ENCODE results near the gene LST1.
"Not testable (repeated sequence)": the region's sequence is repeated elsewhere in the genome, so short reads cannot be mapped to it uniquely, and the experiment has no call there.

LST1 gene

DNA sequence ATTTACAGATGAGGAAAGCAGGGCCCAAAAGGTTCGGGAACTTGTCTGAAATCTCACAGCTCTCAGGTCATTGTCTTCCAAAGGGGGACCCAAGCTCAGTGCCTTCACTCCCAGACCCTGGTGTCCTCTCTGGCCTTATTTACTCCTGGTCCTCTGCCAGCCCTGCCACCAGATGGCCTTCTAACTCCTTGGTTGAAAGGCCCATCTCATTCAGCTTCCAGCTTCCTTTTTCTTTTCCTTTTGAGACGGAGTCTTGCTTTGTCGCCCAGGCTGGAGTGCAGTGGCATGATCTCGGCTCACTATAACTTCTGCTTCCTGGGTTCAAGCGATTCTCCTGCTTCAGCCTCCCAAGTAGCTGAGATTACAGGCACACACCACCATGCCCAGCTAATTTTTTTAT, 34.7 kb upstream of the LST1 start:
- TF ChIP-seq, protein P1, sequence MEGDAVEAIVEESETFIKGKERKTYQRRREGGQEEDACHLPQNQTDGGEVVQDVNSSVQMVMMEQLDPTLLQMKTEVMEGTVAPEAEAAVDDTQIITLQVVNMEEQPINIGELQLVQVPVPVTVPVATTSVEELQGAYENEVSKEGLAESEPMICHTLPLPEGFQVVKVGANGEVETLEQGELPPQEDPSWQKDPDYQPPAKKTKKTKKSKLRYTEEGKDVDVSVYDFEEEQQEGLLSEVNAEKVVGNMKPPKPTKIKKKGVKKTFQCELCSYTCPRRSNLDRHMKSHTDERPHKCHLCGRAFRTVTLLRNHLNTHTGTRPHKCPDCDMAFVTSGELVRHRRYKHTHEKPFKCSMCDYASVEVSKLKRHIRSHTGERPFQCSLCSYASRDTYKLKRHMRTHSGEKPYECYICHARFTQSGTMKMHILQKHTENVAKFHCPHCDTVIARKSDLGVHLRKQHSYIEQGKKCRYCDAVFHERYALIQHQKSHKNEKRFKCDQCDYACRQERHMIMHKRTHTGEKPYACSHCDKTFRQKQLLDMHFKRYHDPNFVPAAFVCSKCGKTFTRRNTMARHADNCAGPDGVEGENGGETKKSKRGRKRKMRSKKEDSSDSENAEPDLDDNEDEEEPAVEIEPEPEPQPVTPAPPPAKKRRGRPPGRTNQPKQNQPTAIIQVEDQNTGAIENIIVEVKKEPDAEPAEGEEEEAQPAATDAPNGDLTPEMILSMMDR (IDR thresholded peaks at IDR 0.05; ENCODE audit: control insufficient read depth, insufficient read depth, low read depth, low read length, missing control alignments): peak; percentile 46
- not testable (repeated sequence) for DNase-seq (ENCODE audit: low read depth); H3K4me3 ChIP-seq (ENCODE audit: control insufficient read depth, low read depth, low read length)

DNA sequence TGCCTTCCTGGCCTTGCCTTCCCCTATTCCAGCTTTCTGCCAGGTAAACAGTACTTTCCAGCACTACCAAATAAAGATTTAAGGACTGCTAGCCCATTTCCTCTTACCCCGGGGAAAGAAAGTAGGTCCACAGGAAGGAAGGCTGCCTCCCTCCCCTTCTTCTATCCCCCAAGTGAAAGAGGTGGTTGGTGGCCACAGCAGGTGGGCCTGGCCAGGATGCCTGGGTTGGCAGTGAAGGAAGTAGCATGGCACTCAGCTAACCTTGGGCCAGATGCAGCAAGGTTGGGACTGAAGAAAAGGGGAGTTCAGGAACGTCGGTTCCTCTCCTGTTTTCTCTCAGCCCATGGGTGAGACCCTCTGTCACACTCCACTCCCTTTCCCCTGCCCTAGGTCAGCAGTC, 29.8 kb upstream of the LST1 start:
- DNase-seq (ENCODE audit: low read depth): no peak
- TF ChIP-seq, protein P1 (IDR thresholded peaks at IDR 0.05; ENCODE audit: control insufficient read depth, insufficient read depth, low read depth, low read length, missing control alignments): no peak
- H3K4me3 ChIP-seq (ENCODE audit: control insufficient read depth, low read depth, low read length): no peak overlapping the region

DNA sequence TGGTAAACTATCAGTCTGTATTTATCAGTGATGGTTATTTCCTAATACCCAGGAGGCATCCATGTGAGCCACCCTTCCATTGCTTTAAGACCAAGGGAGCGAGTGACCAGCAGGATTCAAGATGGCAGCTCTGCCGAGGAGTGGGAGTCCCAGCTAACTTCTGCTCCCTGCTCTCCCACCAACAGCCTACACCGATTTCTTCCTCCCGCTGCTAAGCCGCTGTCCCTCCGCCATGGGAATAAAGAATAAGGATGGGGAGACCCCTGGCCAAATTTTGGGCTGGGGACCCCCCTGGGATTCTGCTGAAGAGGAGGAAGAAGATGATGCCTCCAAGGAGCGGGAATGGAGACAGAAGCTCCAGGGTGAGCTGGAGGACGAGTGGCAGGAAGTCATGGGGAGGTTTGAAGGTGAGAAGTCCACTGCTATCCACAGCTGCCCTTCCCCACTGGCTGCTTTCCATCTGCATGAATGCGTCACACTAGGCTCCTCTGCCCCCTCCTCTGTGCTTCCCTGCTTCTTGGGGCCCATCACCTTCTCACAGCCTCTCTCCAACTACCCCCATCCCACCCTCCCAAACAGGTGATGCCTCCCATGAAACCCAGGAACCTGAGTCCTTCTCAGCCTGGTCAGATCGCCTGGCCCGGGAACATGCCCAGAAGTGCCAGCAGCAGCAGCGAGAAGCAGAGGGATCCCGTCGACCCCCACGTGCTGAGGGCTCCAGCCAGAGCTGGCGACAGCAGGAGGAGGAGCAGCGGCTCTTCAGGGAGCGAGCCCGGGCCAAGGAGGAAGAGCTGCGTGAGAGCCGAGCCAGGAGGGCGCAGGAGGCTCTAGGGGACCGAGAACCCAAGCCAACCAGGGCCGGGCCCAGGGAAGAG, 28.4 kb upstream of the LST1 start:
- no peak overlapping the region for H3K4me3 ChIP-seq (ENCODE audit: control insufficient read depth, low read depth, low read length)
- TF ChIP-seq, protein P1 (IDR thresholded peaks at IDR 0.05; ENCODE audit: control insufficient read depth, insufficient read depth, low read depth, low read length, missing control alignments): no peak
- no peak for DNase-seq (ENCODE audit: low read depth)

DNA sequence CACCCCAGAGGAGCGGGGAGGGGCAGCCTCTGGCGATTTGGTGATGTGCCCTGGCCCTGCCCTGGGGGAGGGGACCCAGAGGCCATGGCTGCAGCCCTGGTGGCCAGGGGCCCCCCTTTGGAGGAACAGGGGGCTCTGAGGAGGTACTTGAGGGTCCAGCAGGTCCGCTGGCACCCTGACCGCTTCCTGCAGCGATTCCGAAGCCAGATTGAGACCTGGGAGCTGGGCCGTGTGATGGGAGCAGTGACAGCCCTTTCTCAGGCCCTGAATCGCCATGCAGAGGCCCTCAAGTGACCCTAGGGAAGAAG, 27.8 kb upstream of the LST1 start:
- H3K4me3 ChIP-seq (ENCODE audit: control insufficient read depth, low read depth, low read length): no peak overlapping the region
- TF ChIP-seq, protein P1 (IDR thresholded peaks at IDR 0.05; ENCODE audit: control insufficient read depth, insufficient read depth, low read depth, low read length, missing control alignments): no peak
- no peak for DNase-seq (ENCODE audit: low read depth)

DNA sequence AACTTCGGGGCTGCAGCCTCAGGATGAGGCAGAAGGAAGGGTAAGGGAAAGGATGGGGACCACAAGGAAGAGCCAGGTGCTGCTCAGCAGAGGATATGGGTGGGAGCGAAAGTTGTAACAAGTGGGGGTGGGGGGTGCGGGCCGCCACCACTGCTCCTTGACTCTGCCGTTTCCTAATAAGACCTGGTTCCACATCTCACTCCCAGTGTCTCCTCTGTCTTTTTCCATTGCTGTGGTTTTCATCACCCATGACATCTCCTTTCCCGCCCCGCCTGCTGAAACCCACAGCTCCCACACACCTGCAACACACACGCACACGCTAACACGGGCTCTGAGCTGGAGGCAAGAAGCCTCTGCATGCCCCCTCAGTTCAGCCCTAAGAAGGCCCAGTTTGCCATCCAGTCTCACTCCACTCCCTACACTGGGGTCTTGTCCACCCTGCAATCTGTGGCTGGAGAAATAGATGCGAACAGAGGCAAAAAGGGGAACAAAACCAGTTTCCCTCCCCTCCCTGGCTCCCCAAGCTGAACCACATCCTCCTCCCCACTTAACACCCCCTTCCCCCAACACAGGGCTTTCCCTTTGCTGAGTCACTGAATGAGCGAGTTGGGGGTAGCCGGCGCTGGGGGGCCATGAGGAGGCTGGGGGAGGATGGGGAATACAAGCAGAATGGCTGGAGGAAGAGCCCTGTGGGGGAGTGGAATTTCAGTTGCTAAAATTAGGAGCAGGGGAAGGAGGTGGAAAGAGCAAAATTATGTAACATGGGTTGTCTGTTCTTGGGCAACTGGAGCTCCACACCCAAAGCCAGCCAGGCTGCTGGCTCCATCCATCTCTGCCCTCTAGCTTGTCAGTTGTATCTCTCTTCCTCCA, 27.2 kb upstream of the LST1 start:
- DNase-seq (ENCODE audit: low read depth): no peak
- TF ChIP-seq, protein P1 (IDR thresholded peaks at IDR 0.05; ENCODE audit: control insufficient read depth, insufficient read depth, low read depth, low read length, missing control alignments): no peak
- H3K4me3 ChIP-seq (ENCODE audit: control insufficient read depth, low read depth, low read length): no peak overlapping the region

DNA sequence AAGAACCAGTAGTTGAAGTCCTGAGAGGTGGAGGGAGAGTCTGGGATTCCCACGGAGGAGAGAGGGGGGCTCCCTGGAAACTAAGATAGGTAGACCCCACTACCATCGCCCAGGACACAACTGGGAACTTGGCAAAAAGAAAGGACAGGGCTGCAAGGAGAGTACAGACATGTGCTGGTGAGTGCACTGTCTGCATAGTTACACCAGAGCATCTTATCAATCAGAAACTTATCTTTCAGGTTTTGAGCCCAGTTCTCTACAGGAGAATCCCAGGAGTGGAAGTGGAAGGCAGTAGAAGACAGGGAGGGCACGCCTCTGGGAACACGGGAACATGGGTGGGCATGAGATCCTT, 26.5 kb upstream of the LST1 start:
- no peak for DNase-seq (ENCODE audit: low read depth)
- TF ChIP-seq, protein P1 (IDR thresholded peaks at IDR 0.05; ENCODE audit: control insufficient read depth, insufficient read depth, low read depth, low read length, missing control alignments): no peak
- H3K4me3 ChIP-seq (ENCODE audit: control insufficient read depth, low read depth, low read length): no peak overlapping the region
